Measurements from ENCODE around the gene LTA4H.

LTA4H gene

DNA sequence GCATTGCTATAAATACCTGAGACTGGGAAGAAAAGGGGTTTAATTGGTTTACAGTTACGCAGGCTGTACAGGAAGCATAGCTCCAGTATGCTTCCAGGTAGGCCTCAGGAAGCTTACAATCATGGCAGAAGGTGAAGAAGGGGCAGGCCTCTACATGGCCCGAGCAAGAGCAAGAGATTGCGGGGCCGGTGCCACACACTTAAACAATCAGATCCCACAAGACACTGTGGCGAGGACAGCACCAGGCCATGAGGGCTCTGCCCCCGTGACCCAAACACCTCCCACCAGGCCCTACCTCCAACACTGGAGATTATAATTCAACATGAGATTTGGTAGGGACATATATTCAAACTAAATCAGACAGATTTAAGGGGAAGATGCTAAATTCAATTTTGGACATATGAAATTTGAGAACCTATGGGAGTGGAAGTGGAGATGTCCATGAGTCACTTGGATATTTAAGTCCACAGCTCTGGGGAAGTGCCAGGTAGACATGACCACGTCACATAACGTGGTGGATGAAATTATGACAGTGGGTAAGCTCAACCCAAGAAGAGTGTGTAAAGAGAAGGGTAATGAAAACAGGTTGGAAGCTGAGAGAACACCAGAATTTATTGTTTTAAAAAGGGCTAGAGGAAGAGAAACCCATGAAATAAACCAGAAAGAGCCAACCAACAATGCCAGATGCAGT, 1.5 kb upstream of the LTA4H start:
- in situ Hi-C loops (cut with HindIII; ENCODE audit: low sequenced_read_pairs), result no loop called here

DNA sequence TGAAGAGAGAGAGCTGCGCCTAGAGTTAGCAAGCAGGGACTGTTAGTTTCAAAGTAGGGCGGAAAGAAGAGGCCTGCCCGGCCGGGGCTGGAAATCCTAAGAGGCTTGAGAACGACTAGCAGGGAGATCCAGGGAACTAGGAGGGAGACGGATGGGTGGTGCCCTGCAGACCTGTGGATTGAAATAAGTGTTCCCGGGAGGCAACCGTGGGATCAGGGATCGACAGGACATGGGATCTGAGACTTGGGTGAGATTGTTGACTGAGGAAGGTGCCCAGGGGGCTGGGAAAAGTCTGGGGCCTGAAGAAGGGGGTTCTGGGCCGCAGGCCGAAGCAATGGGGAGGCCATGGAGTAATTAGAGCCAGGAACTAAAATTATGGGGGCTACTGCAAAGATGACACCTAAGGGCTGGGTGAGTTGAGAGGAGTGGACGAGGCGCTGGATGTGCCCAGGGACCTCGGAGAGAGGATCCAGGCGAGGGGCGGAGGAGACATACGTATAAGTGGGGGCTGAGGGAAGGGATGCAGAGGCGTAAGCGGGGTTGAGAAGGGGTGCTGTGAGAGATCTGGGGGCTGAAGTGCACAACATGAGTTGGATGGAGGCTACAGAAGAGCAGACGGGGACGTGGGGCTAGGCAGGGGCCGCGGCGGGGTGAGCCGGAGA, 635 bp downstream of the LTA4H start:
- in situ Hi-C loops (cut with HindIII; ENCODE audit: low sequenced_read_pairs), result no loop called here

DNA sequence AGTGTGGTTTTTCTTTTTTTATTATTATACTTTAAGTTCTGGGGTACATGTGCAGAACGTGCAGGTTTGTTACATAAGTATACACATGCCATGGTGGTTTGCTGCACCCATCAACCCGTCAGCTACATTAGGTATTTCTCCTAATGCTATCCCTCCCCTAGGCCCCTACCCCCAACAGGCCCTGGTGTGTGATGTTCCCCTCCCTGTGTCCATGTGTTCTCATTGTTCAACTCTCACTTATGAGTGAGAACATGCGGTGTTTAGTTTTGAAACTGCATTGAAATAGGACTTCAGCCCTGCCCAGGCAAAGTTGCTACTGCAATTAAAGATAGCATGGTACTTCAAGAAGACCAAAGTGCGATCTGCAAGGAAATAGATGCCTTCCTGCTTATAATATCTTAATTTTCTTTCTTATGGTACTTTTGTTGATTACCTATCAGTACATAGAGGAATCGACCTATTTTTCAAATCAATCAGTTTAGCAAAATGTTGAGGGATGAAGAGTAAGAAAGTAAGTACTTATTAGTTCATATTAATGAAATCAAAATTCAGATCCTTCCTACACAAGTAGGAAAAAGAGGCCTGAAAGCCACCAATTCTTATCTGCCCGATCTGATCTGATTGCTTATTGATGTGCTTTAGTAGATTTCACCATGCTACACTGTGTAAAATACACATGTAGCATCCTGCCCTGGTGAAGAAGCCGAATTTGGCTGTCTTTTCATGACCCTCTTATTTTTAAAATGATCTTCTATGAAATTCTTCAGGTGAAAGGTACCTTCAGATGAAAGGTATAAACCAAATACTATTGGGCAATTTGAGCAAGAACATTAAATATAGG, 1.6 kb downstream of the LTA4H start:
- in situ Hi-C loops (cut with HindIII; ENCODE audit: low sequenced_read_pairs), result no loop called here

DNA sequence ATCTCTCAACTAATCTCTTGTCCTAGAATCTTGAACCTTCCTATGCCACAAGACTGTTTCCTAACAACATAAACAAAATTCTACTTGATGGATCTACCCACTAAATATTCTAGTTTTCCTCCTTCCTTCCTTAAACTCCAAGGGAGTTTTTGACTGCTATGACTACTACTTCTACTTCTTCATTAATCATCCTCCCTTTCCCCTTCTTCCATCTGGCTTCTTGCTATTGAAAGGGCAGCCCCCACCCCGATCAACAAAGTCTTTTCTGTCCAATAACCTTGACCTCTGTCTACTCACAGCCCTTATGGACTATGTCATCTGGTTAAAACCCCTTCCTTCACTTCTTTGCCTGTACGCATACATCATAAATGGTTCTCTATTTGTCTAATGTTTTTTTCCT, 5.6 kb downstream of the LTA4H start:
- in situ Hi-C loops (cut with HindIII; ENCODE audit: low sequenced_read_pairs), result no loop called here

DNA sequence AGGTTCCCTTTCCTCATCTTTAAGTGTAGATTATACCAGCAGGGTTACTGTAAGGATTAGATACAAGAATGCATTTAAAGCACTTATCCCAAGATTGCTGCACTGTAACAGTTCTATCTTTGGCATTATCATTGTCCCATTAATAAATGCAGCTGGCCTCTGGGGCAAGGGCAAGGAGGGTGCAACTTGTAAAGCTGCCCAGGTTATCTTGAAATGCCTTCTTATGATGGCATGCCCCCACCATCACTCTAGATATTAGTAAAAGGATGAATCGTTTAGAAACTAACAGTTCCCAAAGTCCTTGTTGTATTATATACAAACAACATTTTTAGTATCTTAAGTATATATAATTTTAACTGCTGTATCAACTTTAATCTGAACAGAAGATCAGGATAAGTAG, 6.8 kb downstream of the LTA4H start:
- in situ Hi-C loops (cut with HindIII; ENCODE audit: low sequenced_read_pairs), result no loop called here

DNA sequence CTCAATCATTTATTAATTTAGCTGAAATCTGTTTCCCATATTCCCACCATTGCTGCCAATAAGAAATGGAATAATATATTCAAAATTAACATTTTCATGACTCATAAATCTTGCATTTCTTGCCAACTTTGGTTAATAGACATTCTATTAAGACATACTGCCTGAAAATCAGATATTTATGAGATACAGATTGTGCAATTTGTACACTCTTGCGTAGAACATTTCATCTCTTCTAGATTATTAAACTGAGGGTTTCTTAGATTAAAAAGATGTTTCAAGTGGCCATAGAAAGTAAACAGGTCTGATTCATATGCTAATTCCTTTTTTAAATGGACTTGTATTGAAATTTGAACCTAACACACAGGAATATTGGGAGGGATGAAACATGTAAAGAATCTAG, 9.1 kb downstream of the LTA4H start:
- in situ Hi-C loops (cut with HindIII; ENCODE audit: low sequenced_read_pairs), result no loop called here

DNA sequence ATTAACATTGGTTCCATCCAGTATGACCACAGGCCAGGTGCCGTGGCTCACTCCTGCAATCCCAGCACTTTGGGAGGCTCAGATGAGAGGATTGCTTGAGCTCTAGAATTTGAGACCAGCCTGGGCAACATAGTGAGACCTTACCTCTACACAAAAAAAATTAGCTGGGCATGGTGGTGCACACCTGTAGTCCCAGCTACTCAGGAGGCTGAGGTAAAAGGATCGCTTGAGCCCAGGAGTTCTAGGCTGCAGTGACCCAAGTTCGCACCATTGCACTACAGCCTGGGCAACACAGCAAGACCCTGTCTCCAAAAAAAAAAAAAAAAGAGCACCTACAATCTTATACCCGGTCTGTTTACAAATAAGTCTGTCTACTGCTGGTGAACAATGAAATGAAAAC, 9.9 kb downstream of the LTA4H start:
- in situ Hi-C loops (cut with HindIII; ENCODE audit: low sequenced_read_pairs), result no loop called here

DNA sequence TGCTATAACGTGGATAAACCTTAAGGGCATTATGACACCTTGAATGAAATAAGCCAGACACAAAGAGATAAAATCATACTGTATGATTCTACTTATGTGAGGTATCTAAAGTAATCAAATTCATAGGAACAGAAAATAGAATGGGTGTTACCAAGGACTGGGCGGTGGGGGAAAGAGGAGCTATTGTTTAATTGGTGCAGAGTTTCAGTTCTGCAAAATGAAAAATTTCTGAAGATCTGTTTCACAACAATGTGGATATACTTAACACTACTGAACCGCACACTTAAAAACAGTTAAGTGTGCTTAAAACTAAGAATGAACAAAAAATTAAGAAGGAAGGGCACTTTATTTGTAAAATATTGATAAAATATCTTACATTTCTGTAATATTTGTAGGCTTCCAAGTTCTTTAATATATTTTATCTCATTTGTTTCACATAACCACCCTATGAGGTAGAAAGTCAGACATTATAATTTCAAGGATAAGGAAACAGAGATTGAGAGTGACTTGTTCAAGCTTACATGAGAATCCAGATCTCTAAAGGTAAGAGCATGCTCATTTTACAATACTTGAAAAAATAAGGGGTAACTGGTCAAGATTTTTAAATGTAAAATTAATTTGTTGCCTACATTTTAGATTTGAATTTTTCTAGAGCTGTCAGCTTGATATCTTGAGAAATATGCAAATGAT, 14.9 kb downstream of the LTA4H start:
- in situ Hi-C loops (cut with HindIII; ENCODE audit: low sequenced_read_pairs), result no loop called here

DNA sequence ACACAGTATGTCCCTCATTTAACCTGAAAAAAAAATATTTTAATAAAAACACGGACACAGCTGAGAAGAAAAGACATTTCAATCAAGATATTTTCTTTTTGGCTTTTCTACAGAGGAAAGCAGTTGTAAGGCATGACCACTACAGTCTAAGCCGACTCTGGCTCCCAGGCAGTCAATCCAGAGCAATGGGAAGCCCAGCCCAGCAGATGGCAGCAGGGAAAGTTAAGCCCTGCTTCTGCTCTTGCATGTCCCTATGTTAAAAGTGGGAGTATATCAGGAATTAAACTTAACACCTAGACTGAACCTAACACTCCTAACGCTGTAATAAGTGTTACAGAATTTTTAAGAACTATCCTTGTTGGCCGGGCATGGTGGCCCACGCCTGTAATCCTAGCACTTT, 19.7 kb downstream of the LTA4H start:
- in situ Hi-C loops (cut with HindIII; ENCODE audit: low sequenced_read_pairs), result no loop called here

DNA sequence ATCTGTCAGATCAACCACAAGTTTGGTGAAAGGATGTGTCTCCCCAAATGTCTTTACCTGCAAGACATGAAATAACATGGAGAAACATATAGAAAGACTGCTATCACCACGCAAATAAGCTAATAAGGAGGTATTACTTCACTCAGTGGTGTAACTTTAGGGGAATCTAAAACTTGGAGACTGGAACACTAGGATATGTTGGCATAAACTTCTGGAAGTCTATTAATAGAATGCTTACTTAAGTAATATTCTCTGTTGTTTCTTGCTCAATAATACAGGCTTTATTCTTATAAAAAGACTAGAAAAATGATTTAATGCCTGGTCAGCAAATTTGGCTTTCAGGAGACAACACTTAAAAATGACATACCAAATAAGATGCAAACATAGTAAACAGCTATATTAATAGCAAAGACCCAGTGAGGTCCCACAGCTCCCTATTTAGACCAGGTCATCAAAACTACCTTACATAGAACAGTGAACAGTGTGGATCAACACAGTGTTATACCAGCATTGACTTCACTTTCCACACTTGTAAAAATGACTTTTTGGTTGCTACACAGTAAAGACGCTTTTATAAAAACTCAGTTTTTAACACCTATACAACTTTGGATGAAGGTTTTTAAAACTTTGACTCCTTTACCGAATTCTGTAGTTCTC, 20.3 kb downstream of the LTA4H start:
- in situ Hi-C loops (cut with HindIII; ENCODE audit: low sequenced_read_pairs), result no loop called here

DNA sequence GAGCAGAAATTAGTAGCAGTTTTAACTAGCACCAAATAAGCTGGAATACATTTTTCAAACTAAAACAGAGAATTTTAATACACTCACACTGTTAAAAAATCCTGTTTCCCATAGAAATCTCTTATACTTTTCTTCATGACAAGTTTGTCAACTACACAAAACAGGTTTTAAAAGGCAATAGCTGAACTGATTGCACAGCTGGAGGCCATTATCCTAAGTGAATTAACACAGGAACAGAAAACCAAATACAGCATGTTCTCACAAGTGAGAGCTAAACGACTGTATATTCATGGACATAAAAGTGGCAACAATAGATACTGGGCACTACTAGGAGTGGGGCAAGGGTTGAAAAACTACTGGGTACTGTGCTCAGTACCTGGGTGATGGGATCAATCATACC, 27.7 kb downstream of the LTA4H start:
- in situ Hi-C loops (cut with HindIII; ENCODE audit: low sequenced_read_pairs), result no loop called here

DNA sequence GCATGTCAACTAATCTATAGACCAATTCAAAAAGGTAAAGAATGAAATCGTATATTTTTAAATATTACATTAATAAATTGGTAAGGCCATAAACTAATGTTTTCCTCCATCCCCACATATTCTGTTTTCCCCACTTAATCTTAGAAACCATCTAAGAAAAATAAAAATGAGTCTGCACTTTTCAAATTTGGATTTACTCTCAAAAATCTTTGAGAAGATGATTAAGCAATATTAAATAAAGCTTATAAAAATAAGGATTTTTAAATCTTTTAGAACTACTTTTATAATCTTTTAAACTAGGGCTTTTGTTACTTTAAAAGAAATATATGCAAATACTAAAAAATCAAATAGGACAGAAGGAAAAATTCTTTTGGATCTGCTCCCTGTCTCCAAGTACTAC, 28.7 kb downstream of the LTA4H start:
- in situ Hi-C loops (cut with HindIII; ENCODE audit: low sequenced_read_pairs), result no loop called here

DNA sequence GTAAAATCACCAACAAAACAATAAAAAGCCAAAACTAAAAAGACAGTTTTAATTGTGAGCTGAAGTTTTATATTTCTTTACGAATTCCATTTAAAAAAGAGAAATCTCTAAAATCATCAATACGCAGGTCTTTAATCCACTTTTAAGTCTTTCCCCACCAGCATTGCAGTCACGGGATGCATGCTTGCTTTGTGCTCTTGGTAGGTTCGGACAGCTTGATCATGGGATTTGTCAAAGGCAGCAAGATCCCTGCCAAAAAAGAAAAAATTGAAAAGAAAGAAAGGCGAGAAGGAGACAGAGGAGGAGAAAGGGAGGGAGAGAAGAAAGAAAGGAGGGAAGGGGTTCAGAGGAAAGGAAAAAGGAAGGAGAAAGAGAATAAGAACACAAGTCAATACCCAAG, 34.5 kb downstream of the LTA4H start:
- in situ Hi-C loops (cut with HindIII; ENCODE audit: low sequenced_read_pairs), result no loop called here

DNA sequence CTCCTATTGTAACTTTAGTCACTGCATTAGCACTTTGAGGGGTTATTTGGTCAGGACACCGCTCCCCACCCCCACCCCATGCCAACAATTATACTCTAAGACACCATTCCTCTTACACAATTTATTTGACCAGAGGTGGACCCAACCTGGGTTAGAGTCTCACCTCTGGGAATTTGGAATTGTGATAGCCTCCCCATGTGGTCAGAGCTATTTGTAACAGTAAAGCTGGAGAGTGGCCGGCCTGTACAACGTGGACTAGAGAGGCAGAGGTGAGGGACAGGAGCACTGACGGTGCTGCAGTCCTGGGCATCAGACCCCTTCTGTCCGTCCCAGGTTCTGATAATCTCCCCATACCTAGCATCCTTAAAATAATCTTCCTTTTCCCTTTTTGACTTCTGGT, 35.9 kb downstream of the LTA4H start:
- in situ Hi-C loops (cut with HindIII; ENCODE audit: low sequenced_read_pairs), result no loop called here

DNA sequence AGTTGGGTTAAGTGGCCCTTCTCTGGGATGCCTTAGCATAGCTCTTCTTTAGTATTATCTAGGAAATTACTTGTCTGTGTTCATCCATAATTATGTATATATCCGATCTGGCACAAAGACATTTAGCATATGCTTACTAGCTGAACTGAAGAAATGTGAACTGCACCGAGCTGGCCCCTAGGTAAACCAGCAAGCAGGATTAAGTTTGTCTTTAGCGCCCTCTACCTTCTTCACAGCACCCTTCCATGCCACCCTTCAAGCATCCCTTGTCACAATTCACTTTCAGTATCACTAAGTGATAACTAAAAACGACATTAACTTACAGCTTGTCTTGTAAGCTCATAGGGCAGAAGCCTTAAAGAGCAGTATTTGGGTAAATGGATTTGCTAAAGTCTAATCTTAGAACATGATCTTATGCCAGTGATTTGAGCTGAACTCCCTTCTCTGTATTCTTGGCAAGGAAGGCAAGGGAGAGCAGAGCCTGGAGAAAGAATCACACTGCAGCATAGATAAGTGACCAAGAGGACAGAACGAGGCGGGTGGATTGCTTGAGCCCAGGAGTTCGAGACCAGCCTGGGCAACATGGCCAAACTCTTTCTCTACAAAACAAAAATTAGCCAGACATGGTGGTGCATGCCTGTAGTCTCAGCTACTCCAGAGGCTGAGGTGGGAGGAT, 36.6 kb downstream of the LTA4H start:
- in situ Hi-C loops (cut with HindIII; ENCODE audit: low sequenced_read_pairs), result no loop called here

DNA sequence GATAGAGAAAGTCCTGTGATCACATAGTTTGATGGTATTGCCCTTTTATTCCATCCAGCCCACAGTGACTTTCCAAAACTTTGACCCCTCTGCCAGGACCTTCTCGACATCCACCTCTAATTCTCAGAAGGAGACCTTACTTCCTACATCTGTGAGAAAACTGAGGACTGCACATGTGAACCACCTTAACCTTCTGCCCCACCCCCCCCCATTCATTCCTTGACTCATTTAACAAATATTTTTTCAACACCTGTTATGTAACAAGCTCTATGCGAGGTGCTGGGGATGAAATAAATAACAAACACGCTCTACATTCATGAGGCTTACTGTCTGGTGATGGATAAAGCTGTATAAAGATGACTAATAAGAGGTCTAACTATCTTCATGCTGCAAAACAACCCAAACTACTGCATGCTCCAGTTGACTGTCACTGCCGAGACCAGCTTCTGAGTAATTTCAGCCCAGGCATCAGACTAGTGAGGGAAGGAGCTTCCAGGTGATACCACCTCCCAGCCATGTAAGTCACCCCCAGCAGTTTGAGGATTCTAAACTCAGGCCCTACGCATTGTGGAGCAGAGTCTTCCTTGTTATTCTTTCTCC, 37.4 kb downstream of the LTA4H start:
- in situ Hi-C loops (cut with HindIII; ENCODE audit: low sequenced_read_pairs), result no loop called here

DNA sequence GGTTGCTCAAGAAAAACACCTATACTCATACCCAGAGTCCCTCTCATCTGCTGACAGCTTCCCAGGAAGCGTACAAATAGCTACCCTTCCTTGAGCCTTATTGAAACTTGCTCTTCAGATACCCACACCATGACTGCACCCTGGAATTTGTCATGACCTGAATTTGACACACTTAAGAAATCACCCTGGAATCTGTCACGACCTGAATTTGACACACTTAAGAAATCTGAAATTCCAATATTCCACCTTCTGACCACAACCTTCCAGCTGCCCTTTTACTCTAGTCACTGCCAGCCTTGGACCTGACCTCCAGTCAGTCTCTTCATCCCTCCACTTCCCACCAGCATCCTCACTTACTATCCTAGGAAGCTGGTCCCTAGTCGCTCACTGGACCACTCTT, 38.1 kb downstream of the LTA4H start:
- in situ Hi-C loops (cut with HindIII; ENCODE audit: low sequenced_read_pairs), result no loop called here

DNA sequence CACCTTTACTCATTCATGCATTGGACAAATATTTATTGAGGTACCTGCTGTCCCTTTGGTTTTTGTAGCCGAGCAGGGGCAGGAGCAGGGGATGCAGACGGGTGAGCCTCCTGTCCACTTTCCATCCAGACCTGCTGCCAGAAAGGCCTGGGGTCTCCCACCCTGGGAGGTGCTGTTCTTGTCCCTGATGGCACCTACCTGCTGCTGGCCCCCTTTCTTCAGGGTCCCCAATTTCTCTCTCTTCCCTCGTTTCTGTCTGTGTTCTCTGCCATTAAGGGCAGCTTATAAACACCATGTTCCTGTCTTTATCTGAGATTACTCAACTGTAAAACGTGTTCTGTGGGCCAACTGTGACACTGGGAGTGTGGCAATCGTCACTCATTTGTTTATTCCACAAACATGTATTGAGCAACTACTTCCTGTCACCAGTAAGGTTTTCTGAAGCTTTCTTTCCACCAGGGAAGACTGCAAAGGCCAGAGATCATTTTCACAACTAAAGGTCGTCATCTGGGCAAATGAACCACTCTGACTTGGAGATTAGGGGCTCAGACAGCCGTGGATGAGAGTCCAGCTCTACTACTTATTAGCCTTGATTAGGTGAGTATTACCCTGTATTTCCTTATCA, 39.2 kb downstream of the LTA4H start, which contains the start of gene HAL:
TSS of gene HAL (minus strand) at position 311 of the 625 bp plus-strand sequence. CDS start 434 bp downstream, outside the sequence.
- in situ Hi-C loops (cut with HindIII; ENCODE audit: low sequenced_read_pairs), result no loop called here

All from DLD1 (cell line).